ENCODE measurements around the gene PRRX1.

PRRX1 gene

DNA sequence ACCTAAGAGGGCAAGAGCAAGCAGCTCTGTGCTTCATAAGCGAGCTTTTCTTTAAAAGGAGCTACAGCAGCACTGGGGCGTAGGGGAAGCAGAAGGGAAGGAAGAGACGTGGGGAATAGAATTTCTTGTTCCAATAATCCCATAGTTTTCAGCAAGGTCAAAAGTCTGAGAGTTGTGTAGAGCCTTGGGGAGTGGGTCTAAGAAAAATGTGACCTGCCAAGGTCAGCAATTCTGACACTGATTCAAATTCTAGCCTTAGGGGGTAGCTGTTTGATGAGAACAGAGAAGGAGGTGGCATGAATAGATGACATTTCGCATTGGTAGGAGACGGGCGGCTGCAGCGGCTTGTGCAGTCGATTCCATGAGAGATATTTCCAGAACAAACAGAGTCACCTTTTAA, 22.4 kb downstream of the PRRX1 start:
- in situ Hi-C loops (cut with MboI; ENCODE audit: low sequenced_read_pairs) = no loop called here

DNA sequence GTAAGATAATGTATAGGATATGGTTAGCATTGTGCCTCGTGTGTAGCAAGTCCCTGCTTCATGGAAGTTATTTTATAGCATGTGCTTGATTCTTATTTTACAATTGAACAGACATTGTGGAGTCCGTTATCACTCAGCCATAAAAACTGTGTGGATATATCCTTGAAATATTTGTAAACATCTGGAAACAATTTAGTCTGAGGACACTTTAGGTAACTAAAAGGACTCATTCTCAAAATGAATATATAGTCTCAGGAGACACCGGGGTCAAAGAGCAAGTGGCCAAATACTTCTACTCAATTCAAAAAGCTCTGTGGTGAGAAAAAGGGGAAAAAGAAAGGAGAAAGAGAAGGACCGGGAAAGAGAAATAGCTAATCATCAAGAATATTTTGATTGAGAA, 23.7 kb downstream of the PRRX1 start:
- in situ Hi-C loops (cut with MboI; ENCODE audit: low sequenced_read_pairs) = no loop called here

DNA sequence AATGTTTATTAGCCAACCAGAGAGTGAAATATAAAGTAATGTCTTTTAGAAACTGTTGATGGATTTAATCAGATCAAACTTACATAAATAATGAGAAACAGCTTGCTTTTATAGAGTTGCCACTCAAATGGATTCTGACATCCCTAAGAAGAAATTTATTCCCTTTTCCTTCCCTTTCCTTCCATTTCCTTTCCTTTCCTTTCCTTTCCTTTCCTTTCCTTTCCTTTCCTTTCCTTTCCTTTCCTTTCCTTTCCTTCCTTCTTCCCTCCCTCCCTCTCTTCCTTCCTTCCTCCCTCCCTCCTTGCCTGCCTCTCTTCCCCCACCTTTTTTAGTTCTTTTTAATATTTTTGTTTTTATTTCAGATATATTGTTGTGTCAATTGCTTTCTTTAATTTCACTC, 27.3 kb downstream of the PRRX1 start:
- in situ Hi-C loops (cut with MboI; ENCODE audit: low sequenced_read_pairs) = no loop called here

DNA sequence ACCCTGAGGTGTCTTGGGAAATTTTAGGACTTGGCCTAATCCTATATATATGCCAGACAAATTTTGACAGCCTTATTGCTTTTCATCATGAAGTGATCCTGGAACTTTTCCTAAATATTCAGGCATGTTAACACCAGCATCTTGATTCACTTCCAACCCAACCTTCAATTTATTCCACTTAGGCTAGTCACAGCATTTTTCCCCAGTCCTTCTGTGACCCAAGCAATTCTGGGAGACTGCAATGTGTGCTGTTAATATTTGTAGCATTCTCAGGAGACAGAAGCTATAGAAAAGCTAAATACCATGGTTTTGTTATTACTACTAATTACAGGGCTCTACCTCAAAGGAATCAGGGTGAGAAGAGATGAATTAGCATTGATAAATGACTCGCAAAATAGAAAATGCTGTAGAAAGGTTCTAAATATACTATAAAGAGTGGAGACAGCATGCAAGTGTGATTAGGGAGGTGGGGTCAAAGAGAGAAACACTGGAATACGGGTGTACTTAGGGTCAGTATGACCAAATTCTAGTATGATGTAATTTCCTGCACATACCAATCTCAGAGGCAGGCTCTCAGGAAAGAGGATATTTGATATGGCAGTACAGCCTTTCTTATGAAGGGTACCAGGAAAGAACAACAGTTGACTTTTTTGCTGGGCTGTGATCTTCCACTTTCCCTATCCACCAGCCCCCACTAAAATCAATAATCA, 29.1 kb downstream of the PRRX1 start:
- in situ Hi-C loops (cut with MboI; ENCODE audit: low sequenced_read_pairs) = no loop called here

DNA sequence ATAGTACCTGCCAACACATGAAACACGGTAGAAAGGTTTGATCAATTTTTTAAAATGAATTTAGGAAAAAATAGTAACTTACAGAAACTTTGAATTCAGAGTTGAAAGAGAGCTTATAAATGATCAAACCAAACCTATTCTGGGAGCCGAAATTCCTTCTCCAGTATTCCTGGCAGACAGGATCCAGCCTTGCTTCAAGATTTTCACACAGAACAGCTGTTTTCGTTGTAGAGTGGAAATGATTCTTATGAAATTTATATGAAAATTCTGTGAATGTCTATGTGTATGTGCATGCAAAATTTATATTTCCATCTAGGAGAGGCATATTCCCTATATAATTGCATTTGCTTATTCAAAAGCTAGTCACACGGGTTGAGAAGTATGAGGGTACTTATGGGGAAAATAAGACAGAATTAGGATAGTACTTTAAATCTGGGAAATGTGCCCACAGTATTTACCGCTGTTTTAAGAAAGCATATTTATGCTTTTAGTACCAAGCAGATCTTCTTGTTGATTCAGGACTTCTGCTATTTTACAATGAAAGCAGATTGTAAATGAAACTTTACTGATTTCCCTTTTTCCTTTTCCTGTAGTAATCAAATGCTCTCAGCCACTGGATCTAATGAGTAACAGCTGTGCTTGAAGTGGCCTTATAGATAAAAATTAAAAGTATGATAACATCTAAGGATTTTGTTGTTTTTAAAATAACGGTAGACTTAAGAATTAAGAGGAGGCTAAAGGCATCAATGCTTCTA, 30.4 kb downstream of the PRRX1 start:
- in situ Hi-C loops (cut with MboI; ENCODE audit: low sequenced_read_pairs) = no loop called here

DNA sequence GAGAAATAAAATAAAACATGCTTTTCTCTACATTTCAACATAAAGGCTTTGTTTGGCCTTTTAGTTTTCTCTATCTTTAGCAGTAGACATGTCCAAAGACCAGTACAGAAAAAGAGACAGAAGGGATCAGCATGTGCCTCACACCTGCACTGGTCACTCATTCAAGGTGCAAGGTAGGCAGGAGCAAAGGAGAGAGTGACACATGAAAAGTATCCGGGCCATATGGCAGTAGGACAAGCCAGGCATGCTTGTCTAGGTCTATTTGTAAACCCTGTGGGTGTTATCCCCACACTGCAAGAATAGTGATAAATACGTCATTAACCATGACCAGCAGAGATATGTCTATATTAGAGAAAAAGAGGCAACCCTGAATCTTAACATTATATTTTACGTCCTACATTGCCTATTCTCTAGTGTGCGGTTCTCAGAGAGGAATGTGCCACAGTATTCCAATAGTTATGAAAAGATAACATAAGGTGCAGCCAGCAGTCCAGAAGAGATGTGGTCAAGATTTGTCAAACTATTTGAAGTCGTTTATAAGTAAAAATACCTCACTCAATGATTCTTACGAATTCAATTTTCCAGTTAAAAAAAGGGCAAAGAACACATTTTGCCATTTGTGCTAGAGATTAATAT, 32.1 kb downstream of the PRRX1 start:
- in situ Hi-C loops (cut with MboI; ENCODE audit: low sequenced_read_pairs) = no loop called here

DNA sequence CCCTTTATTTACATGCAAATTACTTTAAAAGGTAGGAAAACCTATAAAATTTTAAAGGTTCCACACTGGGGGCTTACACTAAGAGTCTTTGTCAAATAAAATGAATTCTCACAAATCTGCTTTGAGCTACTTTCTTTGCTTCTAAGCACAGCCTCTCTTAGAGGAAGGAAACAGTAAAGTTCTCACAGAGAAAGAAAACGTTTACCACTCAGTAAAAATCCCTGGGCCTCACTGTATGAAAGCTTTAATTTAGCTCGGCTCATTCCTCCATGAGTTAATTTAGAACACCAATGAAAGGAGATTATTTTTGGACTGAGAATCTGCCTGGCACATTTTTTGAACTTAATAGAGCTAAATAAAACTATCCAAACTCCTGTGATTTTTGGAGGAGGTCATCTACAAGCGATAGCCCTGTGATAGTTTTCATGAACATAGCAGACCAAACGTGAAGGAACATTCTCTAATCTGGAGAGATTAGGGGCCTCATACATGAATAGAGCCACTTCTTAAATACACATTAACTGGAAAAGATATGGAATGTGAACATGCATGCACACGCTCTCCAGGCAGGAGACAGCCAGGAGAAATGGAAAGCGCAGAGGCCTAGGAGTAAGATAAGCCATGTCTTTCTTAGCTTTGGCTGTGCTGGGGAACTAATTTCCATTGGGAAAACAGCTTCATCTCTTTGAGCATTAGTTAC, 32.8 kb downstream of the PRRX1 start:
- in situ Hi-C loops (cut with MboI; ENCODE audit: low sequenced_read_pairs) = no loop called here

DNA sequence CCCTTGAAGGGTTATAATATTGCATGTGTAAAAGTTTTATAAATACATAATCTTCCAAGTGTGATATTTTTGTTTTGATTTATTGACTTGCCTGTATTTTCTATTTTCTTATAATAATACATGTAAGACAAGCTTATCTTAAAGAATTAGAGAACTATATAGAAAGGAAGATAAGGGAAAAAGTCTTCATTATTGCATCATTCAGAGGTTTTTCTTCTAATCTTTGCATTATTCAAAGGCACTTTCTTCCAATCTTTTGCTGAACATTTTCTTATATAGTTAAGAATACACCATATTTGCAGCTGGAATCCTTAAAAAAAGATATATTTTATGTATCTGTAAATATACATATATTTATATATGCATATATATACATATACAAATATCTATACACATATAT, 33.4 kb downstream of the PRRX1 start:
- in situ Hi-C loops (cut with MboI; ENCODE audit: low sequenced_read_pairs) = no loop called here

DNA sequence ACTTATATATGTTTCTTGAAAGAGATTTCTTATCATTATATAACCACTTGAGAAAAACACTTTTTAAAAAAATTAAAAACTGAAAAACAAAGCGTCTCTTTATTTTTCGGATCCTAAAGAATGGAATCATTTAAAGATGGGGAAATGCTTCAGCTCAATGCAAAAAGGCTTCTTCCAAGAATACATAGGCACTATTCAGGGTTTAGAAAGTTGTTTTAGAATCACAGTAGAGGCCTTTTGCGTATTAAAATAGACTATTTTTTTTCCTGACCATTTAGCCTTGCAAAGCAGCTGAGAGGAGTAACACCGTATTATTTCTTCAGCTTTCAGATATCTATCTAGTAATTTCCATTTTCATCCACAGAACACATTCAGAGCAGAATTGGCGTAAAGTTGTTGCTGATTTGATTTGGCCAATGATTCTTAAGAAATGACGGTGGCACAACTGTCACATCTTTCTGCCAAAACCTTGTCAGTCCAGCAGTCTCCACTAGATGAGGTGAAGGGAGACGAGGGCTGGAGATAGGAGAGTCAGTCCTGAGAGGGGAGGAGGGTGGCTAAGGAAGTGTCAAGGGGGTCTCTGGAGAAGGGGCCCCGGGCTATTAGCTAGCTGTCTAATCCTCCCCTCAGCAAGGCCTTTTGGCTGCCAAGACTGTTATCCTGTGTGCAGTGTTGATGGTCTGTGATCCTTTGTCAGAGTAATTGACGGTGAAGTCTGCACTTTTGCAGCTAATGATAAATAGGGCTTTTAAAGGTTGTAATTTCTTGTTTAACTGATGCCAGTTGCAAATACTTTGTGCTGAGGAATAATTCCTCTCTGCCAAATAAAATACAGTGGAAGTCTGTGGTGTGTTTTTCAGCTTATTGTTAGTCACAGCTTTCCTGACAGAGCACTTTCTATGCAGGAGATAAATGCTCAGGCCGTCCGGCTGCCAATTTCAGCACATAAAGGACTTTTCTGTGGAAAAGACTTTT, 34.7 kb downstream of the PRRX1 start:
- in situ Hi-C loops (cut with MboI; ENCODE audit: low sequenced_read_pairs) = no loop called here

DNA sequence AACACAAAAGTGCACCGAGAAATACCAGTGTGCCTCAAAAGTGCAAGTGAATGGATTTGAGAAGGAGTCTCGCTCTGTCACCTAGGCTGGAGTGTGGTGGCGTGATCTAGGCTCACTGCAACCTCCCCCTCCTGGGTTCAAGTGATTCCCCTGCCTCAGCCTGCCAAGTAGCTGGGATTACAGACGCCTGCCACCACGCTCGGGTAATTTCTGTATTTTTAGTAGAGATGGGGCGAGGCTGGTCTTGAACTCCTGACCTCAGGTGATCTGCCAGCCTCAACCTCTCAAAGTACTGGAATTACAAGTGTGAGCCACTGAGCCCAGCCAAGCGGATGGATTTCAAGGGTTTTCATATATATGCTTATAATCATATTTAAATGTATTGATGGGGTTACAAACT, 35.8 kb downstream of the PRRX1 start:
- in situ Hi-C loops (cut with MboI; ENCODE audit: low sequenced_read_pairs) = no loop called here

DNA sequence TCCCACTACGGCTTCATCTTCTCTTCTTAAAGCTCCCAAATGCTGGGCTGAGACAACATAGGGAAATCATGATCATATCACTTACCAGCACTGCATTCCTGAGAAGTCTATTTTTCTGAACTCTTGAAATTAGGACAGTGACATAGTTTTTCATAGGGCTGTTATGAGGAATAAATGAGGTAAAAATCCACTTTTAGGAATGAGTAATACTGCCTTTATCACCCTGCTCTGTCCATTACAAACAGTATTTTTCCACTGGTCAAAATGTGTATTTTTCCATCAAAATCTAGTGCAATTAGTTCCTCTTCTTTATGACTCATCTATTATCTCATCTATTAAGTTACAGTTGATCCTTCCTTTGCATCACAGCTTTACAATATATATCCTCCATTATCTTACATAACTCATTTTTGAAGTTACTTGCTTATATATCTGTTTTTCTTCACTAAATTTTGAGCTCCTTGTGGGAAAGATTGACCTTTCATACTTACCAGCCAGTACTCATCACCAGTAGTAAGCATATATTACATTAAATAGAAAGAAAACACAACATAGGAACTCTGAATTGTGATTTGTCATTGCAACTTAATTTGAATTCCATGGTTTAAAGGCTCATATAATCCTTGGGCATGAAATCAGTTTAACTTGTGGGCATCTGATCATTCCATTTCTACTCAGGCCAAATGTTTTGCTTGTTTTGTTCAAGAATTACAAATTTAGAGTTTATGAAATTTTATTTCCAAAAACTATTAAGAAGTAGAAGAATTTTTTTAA, 37.1 kb downstream of the PRRX1 start:
- in situ Hi-C loops (cut with MboI; ENCODE audit: low sequenced_read_pairs) = no loop called here

DNA sequence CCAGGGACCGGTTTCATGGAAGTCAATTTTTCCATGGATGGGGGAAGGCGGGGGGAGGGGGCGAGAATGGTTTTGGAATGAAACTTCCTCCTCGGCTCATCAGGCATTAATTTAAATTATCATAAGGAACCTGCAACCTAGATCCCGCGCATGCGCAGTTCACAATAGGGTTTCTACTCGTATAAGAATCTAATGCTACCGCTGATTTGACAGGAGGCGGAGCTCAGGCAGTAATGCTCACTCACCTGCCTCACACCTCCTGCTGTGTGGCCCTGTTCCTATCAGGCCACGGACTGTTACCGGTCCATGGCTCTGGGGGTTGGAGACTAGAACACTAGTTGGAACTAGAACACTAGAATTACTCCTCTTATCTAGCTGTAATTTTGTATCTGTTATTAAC, 38.0 kb downstream of the PRRX1 start:
- in situ Hi-C loops (cut with MboI; ENCODE audit: low sequenced_read_pairs) = no loop called here

DNA sequence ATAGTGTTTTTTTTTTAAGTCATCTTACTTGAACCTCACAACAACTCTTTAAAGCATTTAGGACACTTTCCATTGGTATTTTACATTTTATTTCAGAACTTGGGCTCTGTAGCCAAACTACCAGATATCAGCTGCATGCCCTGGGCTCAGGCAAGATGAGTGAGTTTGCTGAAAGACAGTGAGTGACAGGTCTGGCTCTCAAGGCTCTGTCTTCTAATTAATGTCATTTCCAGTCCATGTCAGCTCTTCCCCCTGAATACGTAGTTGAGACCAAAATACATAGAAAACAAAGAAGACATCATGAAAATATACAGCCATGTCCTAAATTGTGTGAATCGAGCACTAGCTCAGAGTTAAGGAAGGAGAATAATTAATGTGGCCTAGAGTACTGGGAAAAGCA, 39.7 kb downstream of the PRRX1 start:
- in situ Hi-C loops (cut with MboI; ENCODE audit: low sequenced_read_pairs) = no loop called here

DNA sequence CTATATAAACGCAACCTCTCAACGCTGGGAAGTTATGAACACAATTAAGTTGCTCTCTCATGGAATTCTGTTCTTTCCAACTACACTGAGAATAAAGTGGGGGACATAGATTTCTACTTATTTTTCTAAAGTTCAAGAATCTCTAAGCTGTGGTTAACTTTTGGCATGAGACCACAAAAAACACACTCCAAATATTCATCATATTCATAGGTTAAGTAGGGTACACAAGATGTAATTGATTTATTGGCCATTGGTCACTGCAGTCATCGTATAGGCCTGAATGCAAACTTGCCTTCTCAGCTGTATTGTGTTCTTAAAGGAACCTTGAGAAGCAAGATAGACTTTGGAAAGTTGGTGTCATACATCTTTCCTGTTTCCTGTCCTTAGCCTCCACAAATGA, 40.3 kb downstream of the PRRX1 start:
- in situ Hi-C loops (cut with MboI; ENCODE audit: low sequenced_read_pairs) = no loop called here

DNA sequence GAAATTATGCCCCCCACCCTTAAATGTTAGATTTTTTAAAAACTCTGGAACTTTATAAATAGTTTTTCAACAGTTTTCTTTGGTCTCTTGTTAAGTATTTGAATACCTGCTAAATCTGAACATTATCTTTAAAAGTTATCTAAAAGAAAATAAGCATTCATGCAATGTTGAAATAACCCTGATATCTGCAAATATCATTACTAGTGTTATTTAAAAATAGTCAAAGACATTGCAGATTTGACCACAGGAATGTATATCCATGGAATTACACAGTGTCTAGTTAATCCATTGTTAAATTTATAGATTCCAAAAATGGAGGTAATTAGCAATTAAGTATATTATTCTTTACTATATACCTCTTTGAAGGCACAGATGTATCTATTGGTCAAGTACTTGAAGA, 42.0 kb downstream of the PRRX1 start:
- in situ Hi-C loops (cut with MboI; ENCODE audit: low sequenced_read_pairs) = no loop called here

DNA sequence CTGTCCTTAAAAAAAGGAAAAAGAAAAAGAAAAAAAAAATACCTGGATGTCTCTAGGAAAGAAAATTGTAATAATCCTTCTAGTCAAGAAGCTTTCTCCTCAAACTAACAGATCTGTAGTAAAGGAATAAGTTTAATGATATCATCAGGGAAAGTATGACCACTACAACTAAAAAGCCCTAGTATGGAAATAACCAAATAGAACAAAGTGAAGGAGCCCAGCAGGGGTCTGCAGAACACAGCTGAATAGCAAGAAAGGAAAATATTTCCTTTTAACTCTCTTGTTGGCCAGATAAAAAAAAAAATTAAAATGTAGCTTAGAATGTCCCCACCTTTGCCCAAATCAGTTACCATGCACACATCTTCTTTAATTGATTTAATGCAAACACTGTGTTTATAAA, 43.2 kb downstream of the PRRX1 start:
- in situ Hi-C loops (cut with MboI; ENCODE audit: low sequenced_read_pairs) = no loop called here

DNA sequence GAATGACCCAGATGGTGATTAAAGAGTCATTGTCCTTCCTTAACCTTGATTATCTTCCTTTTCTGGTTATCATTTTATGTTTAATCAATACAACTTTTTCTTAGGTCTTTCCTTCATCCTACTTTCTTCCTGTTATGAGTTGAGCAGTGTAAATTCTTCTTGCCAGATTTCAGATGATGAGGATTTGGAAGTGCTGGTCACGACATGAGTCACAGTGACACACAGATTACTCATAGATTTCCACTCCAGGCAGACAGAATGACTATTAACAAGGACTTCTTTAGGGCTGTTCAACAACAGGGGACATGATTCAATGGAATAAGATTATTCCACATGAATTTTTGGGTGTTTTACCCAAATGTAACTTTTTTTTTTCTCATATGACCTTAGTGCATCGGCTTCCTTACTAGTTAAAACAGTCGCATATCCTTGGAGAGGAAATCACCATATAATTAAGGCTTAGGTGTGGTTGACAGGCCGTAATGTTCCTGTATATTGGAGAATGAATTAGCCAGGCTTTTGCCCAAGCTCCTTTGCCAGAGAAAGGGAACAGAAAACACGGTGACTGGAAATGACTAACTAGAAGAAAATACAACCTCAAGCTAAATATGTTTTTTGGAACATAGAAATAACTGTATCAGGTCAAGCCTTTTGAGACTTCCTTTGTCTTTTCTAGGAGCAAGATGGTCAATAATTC, 44.2 kb downstream of the PRRX1 start:
- in situ Hi-C loops (cut with MboI; ENCODE audit: low sequenced_read_pairs) = no loop called here

DNA sequence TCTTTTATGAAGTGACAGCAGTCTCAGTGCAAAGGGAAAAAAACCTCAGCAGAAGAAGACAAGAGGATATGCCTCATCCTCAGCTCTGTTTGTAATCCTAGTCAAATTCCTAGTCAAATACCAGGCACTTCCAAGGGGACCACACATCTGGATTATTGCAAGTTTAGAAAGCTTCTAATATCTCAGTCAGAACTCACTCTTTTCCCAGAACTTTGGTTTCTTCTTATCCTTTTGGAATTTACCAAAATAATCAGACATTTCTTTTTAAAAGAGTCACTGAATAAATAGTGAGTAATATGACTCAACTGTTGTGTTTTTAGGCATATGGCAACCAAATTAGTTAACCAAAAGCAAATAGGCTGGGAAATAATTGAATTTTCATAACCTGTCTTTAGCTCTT, 47.8 kb downstream of the PRRX1 start:
- in situ Hi-C loops (cut with MboI; ENCODE audit: low sequenced_read_pairs) = no loop called here

DNA sequence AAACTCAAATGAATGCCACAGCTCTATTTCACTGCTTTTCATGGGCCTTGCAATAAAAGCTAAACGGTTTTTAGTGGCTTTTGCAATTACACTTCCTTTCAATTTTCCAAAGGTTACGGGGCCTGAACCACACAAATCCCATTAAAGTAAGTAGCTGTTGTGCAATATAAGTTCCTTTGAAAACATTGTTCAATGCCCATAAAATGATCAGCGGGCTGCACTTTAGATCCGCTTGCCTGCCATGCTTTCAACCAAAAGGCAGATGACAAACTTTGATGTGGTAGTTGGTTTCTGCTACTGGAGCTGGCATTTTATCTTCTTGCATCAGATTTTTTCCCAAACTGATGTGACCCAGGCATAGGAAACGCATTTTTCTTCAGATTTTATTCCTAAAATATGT, 50.2 kb downstream of the PRRX1 start:
- in situ Hi-C loops (cut with MboI; ENCODE audit: low sequenced_read_pairs) = no loop called here

All from HL-60/S4 treated with phorbol 12-myristate 13-acetate at 8.2 ng/mL for 4 days and 3 days (cell line).